SJSA1 (cell line): Measurements from ENCODE around the gene S100Z. TPM values are rescaled to one million over a fixed set of nuclear protein-coding genes. Genes with fewer than 3 reads are reported as not detected.
"Not testable (repeated sequence)": the region's sequence is repeated elsewhere in the genome, so short reads cannot be mapped to it uniquely, and the experiment has no call there.

Experiments used
- DNase-seq, 2 experiments: peaks; one replicate each; pipeline ENCODE4 v3.0.0-alpha.2; 2015 to 2020; ENCODE audit warnings: low spot score in 2 of 2, low read depth in 1 of 2
- H3K27ac ChIP-seq: fragments of 250-450 bp; sonication (Bioruptor Pico); 2 replicates; pipeline ENCODE4 v1.5.1; 2020; ENCODE audit warnings: mild to moderate bottlenecking, moderate library complexity
- H3K27me3 ChIP-seq: fragments of 250-450 bp; sonication (Bioruptor Pico); replicated peaks from 2 replicates; pipeline ENCODE4 v1.5.1; 2020; ENCODE audit warnings: mild to moderate bottlenecking, moderate library complexity
- H3K36me3 ChIP-seq: fragments of 250-450 bp; sonication (Bioruptor Pico); 2 replicates; pipeline ENCODE4 v1.5.1; 2020; ENCODE audit warnings: mild to moderate bottlenecking
- H3K4me1 ChIP-seq: fragments of 250-450 bp; sonication (Bioruptor Pico); replicated peaks from 2 replicates; pipeline ENCODE4 v1.6.1; 2021; ENCODE audit warnings: mild to moderate bottlenecking
- H3K4me3 ChIP-seq: fragments of 250-450 bp; sonication (Bioruptor Pico); 2 replicates; pipeline ENCODE4 v1.5.1; 2020; ENCODE audit warnings: mild to moderate bottlenecking
- H3K9me3 ChIP-seq: fragments of 250-450 bp; sonication (Bioruptor Pico); replicated peaks from 2 replicates; pipeline ENCODE4 v1.5.1; 2020; ENCODE audit warnings: mild to moderate bottlenecking
- total RNA-seq: library from RNA; depleted of rRNA; stranded (reverse); fragments of >200 nt; shearing (Covaris generic); gene quantifications from 2 replicates; pipeline ENCODE4 v1.2.3, GENCODE V29; 2014

The S100Z gene
- total RNA-seq, 1 experiment from 2014 or later: 0.55 TPM

GRCh38 chr5:76816110-76816831 lies 33.5 kb upstream of the S100Z start:
- no peak overlapping the region for H3K27ac ChIP-seq
- no peaks in the 10 kb centered on the region for H3K9me3 ChIP-seq
- DNase-seq: no peak
- no peaks in the 10 kb centered on the region for H3K36me3 ChIP-seq
- H3K4me1 ChIP-seq: peaks cover 34% of the 10 kb centered on the region
- H3K4me3 ChIP-seq: no peak overlapping the region
- H3K27me3 ChIP-seq: no peaks in the 10 kb centered on the region

- peak; percentile 49 to 78 for DNase-seq
- H3K4me1 ChIP-seq: peaks cover 28% of the 10 kb centered on the region
- peak within 1 kb of the TSS; percentile 51 for H3K4me3 ChIP-seq
- no peaks in the 10 kb centered on the region for H3K36me3 ChIP-seq
- H3K9me3 ChIP-seq: no peaks in the 10 kb centered on the region
- no peak within 1 kb of the TSS for H3K27ac ChIP-seq
- H3K27me3 ChIP-seq: no peaks in the 10 kb centered on the region
Observed at GRCh38 chr5:76818844-76819831, 30.7 kb upstream of the S100Z start, which contains the start of gene F2RL1. Gene F2RL1 (plus strand): TSS chr5:76819030. CDS start chr5:76819183, 153 bp downstream.

- Histone ChIP-seq H3K4me1 (peaks cover 19% of the 10 kb centered on the region), H3K9me3 (no peaks in the 10 kb centered on the region), H3K27ac (no peak overlapping the region), H3K36me3 (no peaks in the 10 kb centered on the region), H3K27me3 (no peaks in the 10 kb centered on the region), H3K4me3 (no peak overlapping the region)
- no peak for DNase-seq
Observed at GRCh38 chr5:76819851-76820525, 29.8 kb upstream of the S100Z start.

- no peak overlapping the region for H3K27ac ChIP-seq
- H3K27me3 ChIP-seq: no peaks in the 10 kb centered on the region
- H3K9me3 ChIP-seq: no peaks in the 10 kb centered on the region
- peaks cover 18% of the 10 kb centered on the region for H3K4me1 ChIP-seq
- DNase-seq: no peak
- H3K4me3 ChIP-seq: no peak overlapping the region
- no peaks in the 10 kb centered on the region for H3K36me3 ChIP-seq
Observed at GRCh38 chr5:76820526-76820890, 29.3 kb upstream of the S100Z start.

GRCh38 chr5:76821136-76821535 lies 28.7 kb upstream of the S100Z start:
- H3K4me1 ChIP-seq: peaks cover 18% of the 10 kb centered on the region
- no peak overlapping the region for H3K4me3 ChIP-seq

GRCh38 chr5:76822105-76822731 lies 27.6 kb upstream of the S100Z start:
- H3K27me3 ChIP-seq, H3K4me3 ChIP-seq, H3K36me3 ChIP-seq, H3K27ac ChIP-seq, H3K9me3 ChIP-seq, DNase-seq: not testable (repeated sequence)
- H3K4me1 ChIP-seq: peaks cover 18% of the 10 kb centered on the region

More at GRCh38 chr5:76821136-76821535, 28.7 kb upstream of the S100Z start:
- Histone ChIP-seq H3K27ac (no peak overlapping the region), H3K9me3 (no peaks in the 10 kb centered on the region), H3K27me3 (no peaks in the 10 kb centered on the region), H3K36me3 (no peaks in the 10 kb centered on the region)
- DNase-seq: no peak

GRCh38 chr5:76826416-76826815 lies 23.4 kb upstream of the S100Z start:
- H3K4me3 ChIP-seq, H3K27me3 ChIP-seq, H3K27ac ChIP-seq, H3K9me3 ChIP-seq, H3K36me3 ChIP-seq, DNase-seq: not testable (repeated sequence)
- peaks cover 19% of the 10 kb centered on the region for H3K4me1 ChIP-seq

- Histone ChIP-seq H3K36me3 (no peaks in the 10 kb centered on the region), H3K27ac (peak overlapping the region; percentile 46), H3K9me3 (no peaks in the 10 kb centered on the region), H3K4me1 (peaks cover 24% of the 10 kb centered on the region), H3K4me3 (no peak overlapping the region), H3K27me3 (no peaks in the 10 kb centered on the region)
- DNase-seq: peak; percentile 93 to 94
Observed at GRCh38 chr5:76831110-76831452, 18.7 kb upstream of the S100Z start.

- peak in 1 of 2 experiments; percentile 5 for DNase-seq
- no peak overlapping the region for H3K4me3 ChIP-seq
- no peaks in the 10 kb centered on the region for H3K36me3 ChIP-seq
- H3K27ac ChIP-seq: peak overlapping the region; percentile 34; the same call in 1 of the 2 replicates
- no peaks in the 10 kb centered on the region for H3K9me3 ChIP-seq
- H3K27me3 ChIP-seq: no peaks in the 10 kb centered on the region
- peaks cover 52% of the 10 kb centered on the region for H3K4me1 ChIP-seq
Observed at GRCh38 chr5:76836181-76836580, 13.6 kb upstream of the S100Z start.

- Histone ChIP-seq H3K9me3 (no peaks in the 10 kb centered on the region; the same call in 1 of the 2 replicates), H3K27ac (peak overlapping the region; percentile 34; the same call in 1 of the 2 replicates), H3K36me3 (no peaks in the 10 kb centered on the region), H3K4me1 (peaks cover 48% of the 10 kb centered on the region), H3K4me3 (no peak overlapping the region), H3K27me3 (no peaks in the 10 kb centered on the region)
- DNase-seq: peak in 1 of 2 experiments; percentile 38
Observed at GRCh38 chr5:76836585-76836984, 13.2 kb upstream of the S100Z start.

- Histone ChIP-seq H3K36me3 (no peaks in the 10 kb centered on the region), H3K9me3 (no peaks in the 10 kb centered on the region; the same call in 1 of the 2 replicates), H3K4me1 (peaks cover 42% of the 10 kb centered on the region), H3K4me3 (no peak overlapping the region), H3K27me3 (no peaks in the 10 kb centered on the region), H3K27ac (peak overlapping the region; percentile 90)
- peak; percentile 73 to 93 for DNase-seq
Observed at GRCh38 chr5:76838481-76839261, 11.1 kb upstream of the S100Z start.

- Histone ChIP-seq H3K4me1 (peaks cover 38% of the 10 kb centered on the region), H3K27ac (no peak overlapping the region), H3K36me3 (no peaks in the 10 kb centered on the region), H3K4me3 (no peak overlapping the region), H3K27me3 (no peaks in the 10 kb centered on the region; the same call in 1 of the 2 replicates), H3K9me3 (no peaks in the 10 kb centered on the region; the same call in 1 of the 2 replicates)
- no peak for DNase-seq
Observed at GRCh38 chr5:76841361-76841760, 8.5 kb upstream of the S100Z start.
